Measurements from ENCODE around the gene DDX52. TPM values are rescaled to one million over a fixed set of nuclear protein-coding genes. Genes with fewer than 3 reads are reported as not detected.

Gene DDX52
- total RNA-seq, 1 experiment from 2014 or later, result 65.4 TPM

GRCh38 chr17:37570527-37571093 lies 72.6 kb downstream of the DDX52 start:
- Histone ChIP-seq H3K23me2 (ENCODE audit: insufficient read length, low read depth, low read length, poor library complexity, severe bottlenecking) (no peaks in the 10 kb centered on the region), H3K18ac (ENCODE audit: insufficient read length, low read depth, low read length) (no peak overlapping the region), H3K79me1 (ENCODE audit: insufficient read depth, low read depth, low read length, poor library complexity, severe bottlenecking) (no peaks in the 10 kb centered on the region), H4K8ac (replicated peaks; ENCODE audit: insufficient read length, low read depth, low read length) (no peak overlapping the region), H2AFZ (ENCODE audit: low read length) (no peak overlapping the region), H3K27ac (ENCODE audit: insufficient read length, low read depth, low read length) (no peak overlapping the region), H2AK5ac (ENCODE audit: insufficient read length, low read length) (no peak overlapping the region), H2BK12ac (ENCODE audit: insufficient read length, low read depth, low read length) (no peak overlapping the region), H4K91ac (ENCODE audit: insufficient read length, low read depth, low read length) (no peak overlapping the region), H3T11ph (ENCODE audit: low read length) (no peak overlapping the region), H4K5ac (ENCODE audit: insufficient read length, low read depth, low read length) (no peak overlapping the region), H3K56ac (ENCODE audit: insufficient read length, low read depth, low read length) (no peak overlapping the region), H2BK120ac (ENCODE audit: low read depth, low read length, poor library complexity, severe bottlenecking) (no peak overlapping the region), H3K4me2 (ENCODE audit: insufficient read depth, insufficient read length, low read length) (no peak overlapping the region), H3K9ac (ENCODE audit: extremely low read depth, insufficient read length, low read length) (no peak overlapping the region), H3K4me1 (ENCODE audit: insufficient read depth, low read length) (no peaks in the 10 kb centered on the region), H2BK5ac (ENCODE audit: insufficient read length, low read length) (no peak overlapping the region), H3K14ac (ENCODE audit: insufficient read depth, low read length) (no peak overlapping the region), H2BK20ac (ENCODE audit: low read depth, low read length, poor library complexity, severe bottlenecking) (no peak overlapping the region), H3K27me3 (ENCODE audit: insufficient read depth, low read length) (no peaks in the 10 kb centered on the region), H3K79me2 (ENCODE audit: insufficient read depth, low read length) (no peaks in the 10 kb centered on the region), H4K20me1 (ENCODE audit: control insufficient read depth, insufficient read depth, insufficient read length) (no peaks in the 10 kb centered on the region), H3K23ac (ENCODE audit: insufficient read length, low read depth, low read length) (no peak overlapping the region), H3K4ac (ENCODE audit: low read depth, low read length) (no peak overlapping the region), H3K9me3 (ENCODE audit: control insufficient read depth, low read depth, low read length) (no peaks in the 10 kb centered on the region), H2BK15ac (ENCODE audit: low read depth, low read length) (no peak overlapping the region)
- Mint-ChIP-seq H3K9me3 (peaks cover 0 to 5% of the 10 kb centered on the region in 2 experiments; a peak in 2 of 5 replicates), H3K36me3 (ENCODE audit: insufficient read depth in 1 of 3, low read depth in 3 of 3) (peaks cover 32 to 57% (median 53%) of the 10 kb centered on the region in 3 experiments; a peak in 6 of 7 replicates), H3K4me3 (no peak overlapping the region), H3K27ac (no peak overlapping the region), H3K4me1 (no peaks in the 10 kb centered on the region), H3K27me3 (ENCODE audit: low read depth) (no peaks in the 10 kb centered on the region)
- no CpG with 5 or more reads among the region's 8 CpGs for WGBS (ENCODE audit: extremely low coverage, insufficient read length, low lambda C conversion rate)
- peak; percentile 87 for DNase-seq
- TF ChIP-seq, protein P1, sequence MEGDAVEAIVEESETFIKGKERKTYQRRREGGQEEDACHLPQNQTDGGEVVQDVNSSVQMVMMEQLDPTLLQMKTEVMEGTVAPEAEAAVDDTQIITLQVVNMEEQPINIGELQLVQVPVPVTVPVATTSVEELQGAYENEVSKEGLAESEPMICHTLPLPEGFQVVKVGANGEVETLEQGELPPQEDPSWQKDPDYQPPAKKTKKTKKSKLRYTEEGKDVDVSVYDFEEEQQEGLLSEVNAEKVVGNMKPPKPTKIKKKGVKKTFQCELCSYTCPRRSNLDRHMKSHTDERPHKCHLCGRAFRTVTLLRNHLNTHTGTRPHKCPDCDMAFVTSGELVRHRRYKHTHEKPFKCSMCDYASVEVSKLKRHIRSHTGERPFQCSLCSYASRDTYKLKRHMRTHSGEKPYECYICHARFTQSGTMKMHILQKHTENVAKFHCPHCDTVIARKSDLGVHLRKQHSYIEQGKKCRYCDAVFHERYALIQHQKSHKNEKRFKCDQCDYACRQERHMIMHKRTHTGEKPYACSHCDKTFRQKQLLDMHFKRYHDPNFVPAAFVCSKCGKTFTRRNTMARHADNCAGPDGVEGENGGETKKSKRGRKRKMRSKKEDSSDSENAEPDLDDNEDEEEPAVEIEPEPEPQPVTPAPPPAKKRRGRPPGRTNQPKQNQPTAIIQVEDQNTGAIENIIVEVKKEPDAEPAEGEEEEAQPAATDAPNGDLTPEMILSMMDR (conservative IDR thresholded peaks at IDR 0.05), result peak; percentile 76

Measured in H9 (cell line).